Measurements from ENCODE around the gene MINDY2.

Gene MINDY2

DNA sequence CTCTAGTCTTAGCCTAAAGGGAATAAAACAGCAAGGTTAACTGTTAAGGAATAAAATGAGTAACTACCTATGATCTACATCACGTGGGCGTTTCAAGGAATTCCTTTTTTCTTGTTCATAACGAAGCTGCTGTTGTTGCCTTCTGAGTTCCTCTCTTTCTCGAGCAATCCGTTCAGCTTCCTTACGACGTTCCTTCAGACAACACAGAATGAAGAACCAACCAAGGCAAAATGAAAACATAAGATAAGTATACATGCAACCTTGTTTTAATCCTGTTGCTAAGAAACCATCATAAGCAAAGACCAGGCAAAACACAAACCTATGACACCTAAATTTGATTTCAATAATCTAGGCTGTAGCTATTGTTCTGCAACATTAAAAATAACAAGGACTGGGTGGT is 118.3 kb downstream of the MINDY2 start:
- no peak for DNase-seq

DNA sequence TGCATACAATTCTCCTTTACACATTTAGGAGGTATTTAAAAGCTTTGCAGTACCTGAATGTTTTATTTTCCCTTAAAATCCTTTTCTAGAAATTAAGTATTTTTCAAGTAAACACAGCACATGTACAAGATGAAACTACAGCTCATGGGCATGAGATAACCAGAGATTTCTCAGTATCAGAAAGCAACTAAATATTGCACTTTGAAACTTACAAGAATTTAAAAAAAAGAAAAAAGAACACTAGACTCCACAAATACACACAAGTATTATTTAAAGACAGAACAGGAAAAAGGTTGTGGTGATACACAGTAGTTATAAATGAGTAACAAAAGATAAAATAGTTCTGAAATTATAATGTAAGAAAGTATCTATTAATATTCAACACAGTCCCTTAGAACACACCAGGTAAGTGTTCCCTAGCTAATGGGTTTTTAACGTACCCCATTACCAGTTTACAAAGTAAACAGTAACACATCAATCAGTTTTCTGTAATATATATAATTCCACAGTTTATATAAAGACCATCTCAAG is 127.1 kb downstream of the MINDY2 start:
- DNase-seq, result no peak

DNA sequence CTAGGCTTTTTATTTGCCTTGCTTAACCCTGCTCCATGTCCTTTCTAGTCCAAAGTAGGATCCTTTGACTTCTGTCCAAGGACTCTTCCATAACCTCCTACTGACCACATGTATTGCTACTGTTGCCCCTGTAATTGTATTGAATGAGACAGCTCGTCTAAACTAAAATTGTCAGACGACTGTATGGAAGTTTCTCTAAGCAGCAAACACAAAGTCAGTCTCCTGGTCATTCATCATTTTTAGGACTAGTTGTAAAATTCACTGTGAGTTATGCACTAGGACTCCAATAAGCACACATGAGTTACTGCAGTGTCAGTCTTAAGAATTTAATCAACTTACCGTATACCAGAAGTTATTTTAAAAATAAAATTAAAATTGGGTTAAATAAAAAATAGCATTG is 129.5 kb downstream of the MINDY2 start:
- DNase-seq, result no peak

DNA sequence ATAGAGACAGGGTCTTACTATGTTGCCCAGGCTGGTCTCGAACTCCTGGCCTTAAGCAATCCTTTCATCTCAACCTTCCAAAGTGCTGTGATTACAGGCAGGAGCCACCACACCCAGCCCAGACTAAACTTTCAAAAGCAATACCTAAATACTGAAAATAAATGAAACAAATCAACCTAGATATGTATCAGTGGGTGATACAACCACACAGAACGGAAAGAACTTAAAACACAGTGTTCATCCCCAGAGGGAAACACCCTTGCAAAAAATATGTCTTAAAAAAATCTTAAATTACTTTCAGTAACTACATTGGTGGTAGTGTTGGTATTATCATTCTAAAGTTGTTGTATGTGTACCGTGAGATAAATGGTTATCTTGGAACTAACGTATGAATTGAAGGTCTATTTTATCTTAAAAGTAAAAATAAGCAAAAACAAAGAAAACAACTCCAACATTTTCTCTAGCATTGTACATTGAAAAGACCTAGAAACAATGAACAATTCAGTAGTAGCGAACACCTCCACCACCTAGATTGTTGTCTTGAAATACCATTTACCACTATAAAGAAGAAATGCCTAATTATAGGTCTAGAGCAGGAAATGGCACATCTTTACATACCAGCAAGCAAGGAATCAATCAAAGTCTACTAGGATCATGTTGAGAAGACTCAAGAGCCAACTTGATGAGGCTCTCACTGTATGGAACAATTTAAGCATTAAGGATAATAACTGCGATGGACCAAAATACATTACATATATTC is 137.6 kb downstream of the MINDY2 start:
- DNase-seq, result no peak

DNA sequence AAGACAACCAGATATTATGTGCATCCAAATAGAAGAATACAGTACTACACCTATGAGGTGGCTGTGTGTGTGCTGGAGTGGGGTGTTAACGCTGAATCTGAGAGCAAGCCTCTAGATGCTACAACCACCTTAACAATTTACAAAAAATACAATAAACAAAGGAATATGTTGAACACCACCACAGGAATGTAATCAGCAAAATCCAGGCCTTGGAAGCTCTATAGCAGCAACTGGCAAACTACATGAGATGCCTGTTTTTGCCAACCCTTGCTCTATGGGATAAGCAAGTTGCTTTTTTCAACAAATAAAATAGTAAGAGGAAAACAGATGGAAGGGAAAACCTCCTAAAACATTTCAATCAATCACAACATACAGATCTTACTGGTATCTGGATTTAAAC is 138.5 kb downstream of the MINDY2 start:
- DNase-seq, result no peak

DNA sequence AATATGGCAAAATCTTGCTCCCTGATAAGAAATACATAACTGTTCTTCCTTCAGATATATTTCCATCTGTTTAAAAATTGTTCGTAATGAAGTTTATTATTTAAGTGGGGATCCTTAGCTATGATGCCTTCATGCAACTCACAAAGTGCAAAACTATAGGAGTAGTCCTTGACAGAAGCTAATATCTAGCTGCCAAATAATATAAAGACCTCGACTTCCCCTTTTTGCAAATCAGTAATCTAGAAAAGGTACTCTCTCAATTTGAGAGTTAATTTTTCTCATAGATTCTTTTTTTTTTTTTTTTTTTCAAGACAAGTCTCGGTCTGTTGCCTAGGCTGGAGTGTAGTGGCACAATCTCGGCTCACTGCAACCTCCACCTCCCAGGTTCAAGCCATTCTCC is 139.4 kb downstream of the MINDY2 start:
- no peak for DNase-seq

Measured in stimulated activated CD4-positive, alpha-beta T cell treated with anti-CD3 and anti-CD28 coated beads, Interleukin-4, amount 100 ng/mL, for 4 hours (primary cell).